Endodermal cell (in vitro differentiated cells): ENCODE data around the gene IL1F10. TPM values are rescaled to one million over a fixed set of nuclear protein-coding genes. Genes with fewer than 3 reads are reported as not detected.

Source experiments
- DNase-seq: peaks from one replicate; pipeline ENCODE4 v3.0.0-alpha.2; 2017
- H3K27ac ChIP-seq: 2 replicates; pipeline ENCODE4 v1.5.1; 2013; ENCODE audit warnings: mild to moderate bottlenecking, low read depth, low read length, moderate library complexity
- H3K27me3 ChIP-seq: 2 replicates; pipeline ENCODE4 v1.6.1; 2013; ENCODE audit warnings: mild to moderate bottlenecking, low read length, moderate library complexity; ENCODE audit not compliant: insufficient read depth, control insufficient read depth, poor library complexity, severe bottlenecking
- H3K36me3 ChIP-seq: 2 replicates; pipeline ENCODE4 v1.7.0; 2013; ENCODE audit warnings: mild to moderate bottlenecking, low read length, moderate library complexity; ENCODE audit not compliant: control insufficient read depth, insufficient read depth
- H3K4me1 ChIP-seq: one replicate; pipeline ENCODE4 v1.7.0; 2013; ENCODE audit warnings: low read length; ENCODE audit not compliant: control insufficient read depth, insufficient read depth
- H3K4me3 ChIP-seq: 2 replicates; pipeline ENCODE4 v1.5.1; 2013; ENCODE audit warnings: mild to moderate bottlenecking, low read length, moderate library complexity
- H3K9ac ChIP-seq: 2 replicates; pipeline ENCODE4 v1.6.1; 2013; ENCODE audit warnings: mild to moderate bottlenecking, low read length, moderate library complexity; ENCODE audit not compliant: poor library complexity, severe bottlenecking; ENCODE audit errors: extremely low read depth
- H3K9me3 ChIP-seq: 2 replicates; pipeline ENCODE4 v1.6.1; 2013; ENCODE audit warnings: mild to moderate bottlenecking, low read length, moderate library complexity; ENCODE audit not compliant: control insufficient read depth
- H3K27ac Mint-ChIP-seq: 2 replicates; pipeline ENCODE4 v1.8.0; 2020; ENCODE audit warnings: mixed read lengths
- H3K27me3 Mint-ChIP-seq: 2 replicates; pipeline ENCODE4 v1.8.0; 2021; ENCODE audit warnings: mild to moderate bottlenecking, mixed read lengths; ENCODE audit not compliant: insufficient read depth
- H3K36me3 Mint-ChIP-seq: 2 replicates; pipeline ENCODE4 v1.8.0; 2020; ENCODE audit warnings: low read depth, mixed read lengths
- H3K4me1 Mint-ChIP-seq: 2 replicates; pipeline ENCODE4 v1.8.0; 2020; ENCODE audit warnings: mixed read lengths
- H3K4me3 Mint-ChIP-seq: 2 replicates; pipeline ENCODE4 v1.8.0; 2020; ENCODE audit warnings: mild to moderate bottlenecking, moderate library complexity, mixed read lengths
- H3K9me3 Mint-ChIP-seq: 2 replicates; pipeline ENCODE4 v1.8.0; 2020; ENCODE audit warnings: mild to moderate bottlenecking, mixed read lengths
- WGBS, 2 experiments: methylation state at CpG; one replicate each; pipeline versions ENCODE4 v1.1.5 to v1.1.7; 2013; ENCODE audit warnings: missing lambda C conversion rate in 2 of 2, mixed read lengths in 1 of 2; ENCODE audit not compliant: insufficient coverage in 1 of 2, insufficient read length in 1 of 2; 5-methylcytosine and 5-hydroxymethylcytosine counted together
- total RNA-seq, 2 donors: library from RNA; stranded (reverse); fragmentation: NEBNext Ultra II Directional in 1 of 2; extraction: Animal tissue kit (Norgen Biotek cat#: 25700) in 1 of 2; gene quantifications; 2 replicates in 1 of 2; 3 replicates in 1 of 2; pipeline ENCODE4 v1.2.1, GENCODE V29; 2021
- TF ChIP-seq, protein P1 (sequence below): fragments of 200-600 bp; sonication (generic); conservative IDR thresholded peaks from 2 replicates; pipeline ENCODE4 v1.5.0; 2021; ENCODE audit warnings: antibody characterized with exemption, mild to moderate bottlenecking

IL1F10 gene
- total RNA-seq, 2 donors from 2014 or later = not detected

DNA sequence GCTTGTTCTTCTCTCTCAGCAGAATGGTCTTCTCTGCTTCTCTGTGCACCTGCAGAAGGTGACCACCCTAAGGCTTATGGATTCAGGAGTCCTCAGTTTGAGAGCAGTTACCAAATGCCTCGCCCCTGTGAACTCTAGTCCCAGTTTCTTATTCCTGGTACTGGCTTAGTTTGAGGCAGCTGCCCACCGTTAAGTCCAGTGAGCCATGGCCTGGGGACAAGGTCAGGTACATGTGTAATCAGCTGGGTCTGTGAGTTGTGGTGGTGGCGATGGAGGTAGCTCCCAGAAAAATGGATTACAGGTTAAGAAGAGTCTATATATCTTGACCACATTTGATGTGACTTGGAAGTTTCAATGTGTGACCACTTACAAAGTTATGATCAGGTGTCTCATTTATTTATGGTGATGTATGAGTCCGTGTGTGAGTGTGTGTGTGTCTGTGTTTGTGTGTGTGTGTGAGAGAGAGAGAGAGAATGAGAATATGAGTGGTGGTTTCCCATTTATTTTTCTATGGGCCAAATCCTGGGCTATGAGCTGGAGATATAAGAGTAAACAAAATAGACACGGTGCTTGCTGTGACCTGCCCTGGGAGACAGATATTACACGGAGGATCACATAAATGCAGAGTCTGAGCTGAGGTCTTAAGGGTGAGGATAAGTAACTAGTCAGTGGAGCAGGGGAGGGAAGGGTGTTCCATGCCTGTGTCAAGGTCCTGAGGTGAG lies 46.6 kb downstream of the IL1F10 start:
- H3K9me3 ChIP-seq = no peaks in the 10 kb centered on the region
- H3K27me3 ChIP-seq = peaks cover 91% of the 10 kb centered on the region
- Mint-ChIP-seq H3K27me3 (peaks cover 35% of the 10 kb centered on the region), H3K4me3 (no peak overlapping the region), H3K9me3 (no peaks in the 10 kb centered on the region), H3K36me3 (no peaks in the 10 kb centered on the region), H3K27ac (no peak overlapping the region), H3K4me1 (peaks cover 5% of the 10 kb centered on the region)
- H3K27ac ChIP-seq = no peak overlapping the region
- no peaks in the 10 kb centered on the region for H3K36me3 ChIP-seq
- 90 to 97% methylated on average over 5 to 6 of the region's 6 CpGs for WGBS, 2 experiments
- H3K9ac ChIP-seq = no peak overlapping the region
- H3K4me1 ChIP-seq = no peaks in the 10 kb centered on the region
- TF ChIP-seq, protein P1, sequence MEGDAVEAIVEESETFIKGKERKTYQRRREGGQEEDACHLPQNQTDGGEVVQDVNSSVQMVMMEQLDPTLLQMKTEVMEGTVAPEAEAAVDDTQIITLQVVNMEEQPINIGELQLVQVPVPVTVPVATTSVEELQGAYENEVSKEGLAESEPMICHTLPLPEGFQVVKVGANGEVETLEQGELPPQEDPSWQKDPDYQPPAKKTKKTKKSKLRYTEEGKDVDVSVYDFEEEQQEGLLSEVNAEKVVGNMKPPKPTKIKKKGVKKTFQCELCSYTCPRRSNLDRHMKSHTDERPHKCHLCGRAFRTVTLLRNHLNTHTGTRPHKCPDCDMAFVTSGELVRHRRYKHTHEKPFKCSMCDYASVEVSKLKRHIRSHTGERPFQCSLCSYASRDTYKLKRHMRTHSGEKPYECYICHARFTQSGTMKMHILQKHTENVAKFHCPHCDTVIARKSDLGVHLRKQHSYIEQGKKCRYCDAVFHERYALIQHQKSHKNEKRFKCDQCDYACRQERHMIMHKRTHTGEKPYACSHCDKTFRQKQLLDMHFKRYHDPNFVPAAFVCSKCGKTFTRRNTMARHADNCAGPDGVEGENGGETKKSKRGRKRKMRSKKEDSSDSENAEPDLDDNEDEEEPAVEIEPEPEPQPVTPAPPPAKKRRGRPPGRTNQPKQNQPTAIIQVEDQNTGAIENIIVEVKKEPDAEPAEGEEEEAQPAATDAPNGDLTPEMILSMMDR = no peak
- H3K4me3 ChIP-seq = no peak overlapping the region
- DNase-seq = no peak

DNA sequence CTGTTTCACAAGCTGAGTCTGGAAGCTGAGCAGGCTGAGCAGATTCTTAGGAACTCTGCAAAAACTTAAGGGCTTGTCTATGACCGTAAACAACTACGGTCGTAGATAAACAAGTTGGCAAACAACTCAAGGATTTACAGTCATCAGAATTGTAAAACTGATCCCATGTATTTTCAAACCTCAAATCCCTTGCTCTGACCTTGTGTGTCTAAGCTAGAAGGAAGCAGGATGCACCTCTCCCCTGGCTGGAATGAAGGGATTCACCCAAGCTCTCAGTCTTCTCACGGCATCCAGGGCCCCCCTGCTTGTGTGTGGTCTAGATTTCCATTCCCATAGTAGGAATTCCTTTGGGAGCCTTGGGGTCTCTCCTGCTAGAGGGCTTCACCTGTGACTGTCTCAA lies 47.2 kb downstream of the IL1F10 start:
- Mint-ChIP-seq H3K9me3 (no peaks in the 10 kb centered on the region), H3K36me3 (no peaks in the 10 kb centered on the region), H3K4me1 (peaks cover 2% of the 10 kb centered on the region), H3K27me3 (peaks cover 35% of the 10 kb centered on the region), H3K27ac (no peak overlapping the region), H3K4me3 (no peak overlapping the region)
- 92 to 100% methylated on average over 3 to 4 of the region's 4 CpGs for WGBS, 2 experiments
- H3K27ac ChIP-seq = no peak overlapping the region
- no peaks in the 10 kb centered on the region for H3K4me1 ChIP-seq
- no peak for DNase-seq
- no peak overlapping the region for H3K9ac ChIP-seq
- H3K9me3 ChIP-seq = no peaks in the 10 kb centered on the region
- TF ChIP-seq, protein P1 = no peak
- no peaks in the 10 kb centered on the region for H3K36me3 ChIP-seq
- H3K27me3 ChIP-seq = peaks cover 91% of the 10 kb centered on the region
- H3K4me3 ChIP-seq = no peak overlapping the region

GRCh38 chr2:113116100-113116958 lies 48.6 kb downstream of the IL1F10 start:
- no peak overlapping the region for H3K4me3 Mint-ChIP-seq

More at GRCh38 chr2:113116100-113116958, 48.6 kb downstream of the IL1F10 start:
- Histone ChIP-seq H3K4me3 (no peak overlapping the region), H3K9ac (no peak overlapping the region), H3K27me3 (peaks cover 91% of the 10 kb centered on the region), H3K4me1 (no peaks in the 10 kb centered on the region), H3K36me3 (no peaks in the 10 kb centered on the region), H3K9me3 (no peaks in the 10 kb centered on the region), H3K27ac (no peak overlapping the region)
- WGBS, 2 experiments = 87 to 100% methylated on average over 3 to 10 of the region's 10 CpGs
- H3K4me1 Mint-ChIP-seq = no peaks in the 10 kb centered on the region
- no peaks in the 10 kb centered on the region for H3K36me3 Mint-ChIP-seq
- no peaks in the 10 kb centered on the region for H3K9me3 Mint-ChIP-seq
- no peak for DNase-seq
- H3K27me3 Mint-ChIP-seq = peaks cover 34% of the 10 kb centered on the region
- H3K27ac Mint-ChIP-seq = no peak overlapping the region
- TF ChIP-seq, protein P1 = no peak
